ENCODE measurements around the gene FBXL7. TPM values are rescaled to one million over a fixed set of nuclear protein-coding genes. Genes with fewer than 3 reads are reported as not detected.

The FBXL7 gene
- total RNA-seq, 1 experiment from 2014 or later, result not detected

- Histone ChIP-seq H3K4me1 (ENCODE audit: control insufficient read depth, insufficient read depth, low read length) (no peaks in the 10 kb centered on the region), H3K9me3 (ENCODE audit: control insufficient read depth, insufficient read depth, low read depth, low read length) (no peaks in the 10 kb centered on the region), H3K27ac (ENCODE audit: low read length) (no peak overlapping the region), H3K27me3 (ENCODE audit: control insufficient read depth, insufficient read depth, low read length) (no peaks in the 10 kb centered on the region), H3K36me3 (ENCODE audit: control insufficient read depth, insufficient read depth, low read length) (no peaks in the 10 kb centered on the region), H3K4me3 (ENCODE audit: low read depth in 2 of 2, low read length in 2 of 2) (no peak overlapping the region)
- ATAC-seq (no peak), DNase-seq (ENCODE audit: low read depth, low spot score) (no peak)
- in situ Hi-C loops (cut with HindIII; ENCODE audit: low pct_unique_long_range_greater_than_20kb, low sequenced_read_pairs), result no loop called here
- no TSS peak for BruUV-seq (replicated peaks)
- TF ChIP-seq REST (IDR thresholded peaks at IDR 0.05; ENCODE audit: insufficient read depth in 1 of 2, low read depth in 2 of 2, low read length in 1 of 2) (no peak), TCF7L2 (IDR thresholded peaks at IDR 0.05; ENCODE audit: low read depth, low read length) (no peak), SIN3A (IDR thresholded peaks at IDR 0.05; ENCODE audit: borderline replicate concordance, insufficient read depth, low read depth, low read length) (no peak), POLR2AphosphoS5 (IDR thresholded peaks at IDR 0.05; ENCODE audit: low read depth, low read length) (no peak), CTCF (IDR thresholded peaks at IDR 0.05) (no peak)
- ChIA-PET POLR2A (no interaction called here), CTCF (no interaction called here)
- intact Hi-C loops (cut with micrococcal nuclease; ENCODE audit: unreplicated experiment), result no loop called here
Observed at GRCh38 chr5:15595929-15596328, 95.9 kb downstream of the FBXL7 start.

GRCh38 chr5:15596936-15597335 lies 97.0 kb downstream of the FBXL7 start:
- no peak for TF ChIP-seq POLR2AphosphoS5 (IDR thresholded peaks at IDR 0.05; ENCODE audit: low read depth, low read length)
- TF ChIP-seq CTCF (IDR thresholded peaks at IDR 0.05), result no peak
- TF ChIP-seq REST (IDR thresholded peaks at IDR 0.05; ENCODE audit: insufficient read depth in 1 of 2, low read depth in 2 of 2, low read length in 1 of 2), result no peak
- TF ChIP-seq SIN3A (IDR thresholded peaks at IDR 0.05; ENCODE audit: borderline replicate concordance, insufficient read depth, low read depth, low read length), result no peak
- TF ChIP-seq TCF7L2 (IDR thresholded peaks at IDR 0.05; ENCODE audit: low read depth, low read length), result no peak
- DNase-seq (ENCODE audit: low read depth, low spot score) (no peak), ATAC-seq (no peak)
- intact Hi-C loops (cut with micrococcal nuclease; ENCODE audit: unreplicated experiment) (no loop called here), in situ Hi-C loops (cut with HindIII; ENCODE audit: low pct_unique_long_range_greater_than_20kb, low sequenced_read_pairs) (no loop called here)
- no peaks in the 10 kb centered on the region for H3K27me3 ChIP-seq (ENCODE audit: control insufficient read depth, insufficient read depth, low read length)
- CTCF ChIA-PET, result interaction anchor here (0.7 kb wide), 1 partner anchor 22 kb away, joined by 13 read pairs; no protein-coding TSS in a partner anchor
- H3K9me3 ChIP-seq (ENCODE audit: control insufficient read depth, insufficient read depth, low read depth, low read length), result no peaks in the 10 kb centered on the region
- H3K27ac ChIP-seq (ENCODE audit: low read length), result no peak overlapping the region
- no peaks in the 10 kb centered on the region for H3K36me3 ChIP-seq (ENCODE audit: control insufficient read depth, insufficient read depth, low read length)
- no TSS peak for BruUV-seq (replicated peaks)
- no peaks in the 10 kb centered on the region for H3K4me1 ChIP-seq (ENCODE audit: control insufficient read depth, insufficient read depth, low read length)
- no peak overlapping the region for H3K4me3 ChIP-seq (ENCODE audit: low read depth in 2 of 2, low read length in 2 of 2)
- POLR2A ChIA-PET, result no interaction called here

Measured in Panc1 (cell line).